ENCODE measurements around the gene RPEL1. TPM values are rescaled to one million over a fixed set of nuclear protein-coding genes. Genes with fewer than 3 reads are reported as not detected.

Gene RPEL1
- total RNA-seq, 1 experiment from 2014 or later: 0.10 TPM

DNA sequence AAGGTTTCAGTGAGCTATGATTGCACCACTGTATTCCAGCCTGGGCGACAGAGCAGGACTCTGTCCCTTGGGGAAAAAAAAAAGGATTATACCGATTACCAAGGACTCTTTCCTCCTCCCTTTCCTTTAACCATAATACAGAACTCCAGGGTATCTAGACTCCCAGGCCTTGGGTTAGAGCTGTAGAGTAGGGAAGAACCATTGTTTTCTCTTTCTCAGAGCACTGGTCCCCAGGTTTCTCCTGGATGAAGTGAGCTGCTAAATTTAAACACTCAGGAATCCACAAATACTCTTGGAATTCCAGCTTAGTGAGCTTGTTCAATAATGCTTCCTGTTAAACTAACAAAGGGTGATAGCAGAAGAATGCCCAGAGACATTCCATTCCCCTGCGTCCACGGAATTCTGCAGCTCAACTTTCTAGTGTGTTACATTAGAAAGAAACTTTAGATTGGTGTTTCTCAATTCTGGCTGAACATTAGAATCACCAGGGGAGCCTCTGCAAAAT, 14.6 kb upstream of the RPEL1 start (continued):
- TF ChIP-seq TCF7L2 (IDR thresholded peaks at IDR 0.05; ENCODE audit: borderline replicate concordance, extremely low read depth, insufficient read depth, insufficient read length): no peak

DNA sequence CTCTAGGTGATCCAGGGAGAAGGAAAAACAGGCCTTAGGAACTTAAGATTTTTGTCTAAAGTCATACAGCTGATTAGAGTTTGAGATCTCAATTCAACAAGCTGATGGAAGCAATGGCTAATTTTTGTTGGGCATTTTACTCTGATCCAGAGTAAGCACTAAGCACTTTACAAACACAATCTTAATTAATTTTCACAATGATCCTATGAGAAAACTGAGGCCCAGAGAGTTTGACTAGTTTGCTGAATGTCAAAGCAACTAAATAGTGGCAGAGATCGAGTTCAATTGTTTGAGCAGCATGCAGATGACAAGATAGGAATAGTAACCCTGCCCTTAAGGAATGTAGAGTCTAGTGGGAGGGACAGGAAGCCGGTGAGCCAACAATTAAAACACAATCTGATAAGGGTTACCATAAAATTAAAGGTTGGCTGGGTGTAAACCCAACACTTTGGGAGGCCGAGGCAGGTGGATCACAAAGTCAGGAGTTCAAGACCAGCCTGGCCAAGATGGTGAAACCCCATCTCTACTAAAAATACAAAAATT, 13.5 kb upstream of the RPEL1 start:
- CTCF ChIA-PET: interaction anchor here (2.0 to 3.5 kb wide), 2 partner anchors 10 to 12 kb away, joined by 12 to 27 read pairs; no protein-coding TSS in a partner anchor
- peak overlapping the region; percentile 89 for H3K27ac ChIP-seq (ENCODE audit: low read depth, low read length)
- peak overlapping the region; percentile 69 for H3K4me2 ChIP-seq (ENCODE audit: low read length)
- H2AFZ ChIP-seq (ENCODE audit: low read depth, low read length, poor library complexity, severe bottlenecking): peak overlapping the region; percentile 45
- H3K36me3 ChIP-seq (ENCODE audit: control insufficient read depth in 1 of 2, insufficient read depth in 2 of 2, low read length in 2 of 2): no peaks in the 10 kb centered on the region
- TF ChIP-seq POLR2AphosphoS5 (IDR thresholded peaks at IDR 0.05; ENCODE audit: low read depth, low read length) (no peak), TCF7L2 (IDR thresholded peaks at IDR 0.05; ENCODE audit: borderline replicate concordance, extremely low read depth, insufficient read depth, insufficient read length) (no peak), SP1 (IDR thresholded peaks at IDR 0.05; ENCODE audit: low read depth) (no peak), EZH2 (IDR thresholded peaks at IDR 0.05) (no peak), ZNF274 (IDR thresholded peaks at IDR 0.05; ENCODE audit: low read depth, low read length) (no peak), ZFX (IDR thresholded peaks at IDR 0.05) (no peak), CEBPB (IDR thresholded peaks at IDR 0.05; ENCODE audit: low read depth) (no peak), EGR1 (IDR thresholded peaks at IDR 0.05; ENCODE audit: low read depth) (no peak), FOSL1 (IDR thresholded peaks at IDR 0.05; ENCODE audit: low read depth) (no peak), EZH2phosphoT487 (IDR thresholded peaks at IDR 0.05; ENCODE audit: borderline replicate concordance) (no peak), ELF1 (IDR thresholded peaks at IDR 0.05; ENCODE audit: borderline replicate concordance, low read depth) (no peak), CBX3 (IDR thresholded peaks at IDR 0.05; ENCODE audit: low read depth) (no peak), RAD21 (IDR thresholded peaks at IDR 0.05; ENCODE audit: low read depth) (no peak)
- TF ChIP-seq, protein P1, sequence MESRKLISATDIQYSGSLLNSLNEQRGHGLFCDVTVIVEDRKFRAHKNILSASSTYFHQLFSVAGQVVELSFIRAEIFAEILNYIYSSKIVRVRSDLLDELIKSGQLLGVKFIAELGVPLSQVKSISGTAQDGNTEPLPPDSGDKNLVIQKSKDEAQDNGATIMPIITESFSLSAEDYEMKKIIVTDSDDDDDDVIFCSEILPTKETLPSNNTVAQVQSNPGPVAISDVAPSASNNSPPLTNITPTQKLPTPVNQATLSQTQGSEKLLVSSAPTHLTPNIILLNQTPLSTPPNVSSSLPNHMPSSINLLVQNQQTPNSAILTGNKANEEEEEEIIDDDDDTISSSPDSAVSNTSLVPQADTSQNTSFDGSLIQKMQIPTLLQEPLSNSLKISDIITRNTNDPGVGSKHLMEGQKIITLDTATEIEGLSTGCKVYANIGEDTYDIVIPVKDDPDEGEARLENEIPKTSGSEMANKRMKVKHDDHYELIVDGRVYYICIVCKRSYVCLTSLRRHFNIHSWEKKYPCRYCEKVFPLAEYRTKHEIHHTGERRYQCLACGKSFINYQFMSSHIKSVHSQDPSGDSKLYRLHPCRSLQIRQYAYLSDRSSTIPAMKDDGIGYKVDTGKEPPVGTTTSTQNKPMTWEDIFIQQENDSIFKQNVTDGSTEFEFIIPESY (IDR thresholded peaks at IDR 0.05; ENCODE audit: extremely low read depth, insufficient replicate concordance, low read length): no peak
- TF ChIP-seq, protein P2, sequence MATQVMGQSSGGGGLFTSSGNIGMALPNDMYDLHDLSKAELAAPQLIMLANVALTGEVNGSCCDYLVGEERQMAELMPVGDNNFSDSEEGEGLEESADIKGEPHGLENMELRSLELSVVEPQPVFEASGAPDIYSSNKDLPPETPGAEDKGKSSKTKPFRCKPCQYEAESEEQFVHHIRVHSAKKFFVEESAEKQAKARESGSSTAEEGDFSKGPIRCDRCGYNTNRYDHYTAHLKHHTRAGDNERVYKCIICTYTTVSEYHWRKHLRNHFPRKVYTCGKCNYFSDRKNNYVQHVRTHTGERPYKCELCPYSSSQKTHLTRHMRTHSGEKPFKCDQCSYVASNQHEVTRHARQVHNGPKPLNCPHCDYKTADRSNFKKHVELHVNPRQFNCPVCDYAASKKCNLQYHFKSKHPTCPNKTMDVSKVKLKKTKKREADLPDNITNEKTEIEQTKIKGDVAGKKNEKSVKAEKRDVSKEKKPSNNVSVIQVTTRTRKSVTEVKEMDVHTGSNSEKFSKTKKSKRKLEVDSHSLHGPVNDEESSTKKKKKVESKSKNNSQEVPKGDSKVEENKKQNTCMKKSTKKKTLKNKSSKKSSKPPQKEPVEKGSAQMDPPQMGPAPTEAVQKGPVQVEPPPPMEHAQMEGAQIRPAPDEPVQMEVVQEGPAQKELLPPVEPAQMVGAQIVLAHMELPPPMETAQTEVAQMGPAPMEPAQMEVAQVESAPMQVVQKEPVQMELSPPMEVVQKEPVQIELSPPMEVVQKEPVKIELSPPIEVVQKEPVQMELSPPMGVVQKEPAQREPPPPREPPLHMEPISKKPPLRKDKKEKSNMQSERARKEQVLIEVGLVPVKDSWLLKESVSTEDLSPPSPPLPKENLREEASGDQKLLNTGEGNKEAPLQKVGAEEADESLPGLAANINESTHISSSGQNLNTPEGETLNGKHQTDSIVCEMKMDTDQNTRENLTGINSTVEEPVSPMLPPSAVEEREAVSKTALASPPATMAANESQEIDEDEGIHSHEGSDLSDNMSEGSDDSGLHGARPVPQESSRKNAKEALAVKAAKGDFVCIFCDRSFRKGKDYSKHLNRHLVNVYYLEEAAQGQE (IDR thresholded peaks at IDR 0.05; ENCODE audit: low read depth): no peak
- TF ChIP-seq, protein P3, sequence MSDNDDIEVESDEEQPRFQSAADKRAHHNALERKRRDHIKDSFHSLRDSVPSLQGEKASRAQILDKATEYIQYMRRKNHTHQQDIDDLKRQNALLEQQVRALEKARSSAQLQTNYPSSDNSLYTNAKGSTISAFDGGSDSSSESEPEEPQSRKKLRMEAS (IDR thresholded peaks at IDR 0.05): no peak
- no peaks in the 10 kb centered on the region for H3K9me2 ChIP-seq (ENCODE audit: insufficient read depth)
- no peaks in the 10 kb centered on the region for H4K20me1 ChIP-seq (ENCODE audit: insufficient read depth)
- no peaks in the 10 kb centered on the region for H3K79me2 ChIP-seq (ENCODE audit: insufficient read depth, low read length)
- peak overlapping the region in 1 of 2 experiments; percentile 38; a peak in 1 of 4 replicates for H3K4me3 ChIP-seq (replicated peaks in 1 of 2; ENCODE audit: low read depth in 1 of 2, low read length in 2 of 2)
- ATAC-seq: no peak; the same call in 1 of the 2 replicates
- H3K9ac ChIP-seq (ENCODE audit: low read length): peak overlapping the region; percentile 47; the same call in 1 of the 2 replicates
- POLR2A ChIA-PET: interaction anchor here (1.1 to 3.9 kb wide), 6 partner anchors 9 to 47 kb away, joined by 3 to 34 read pairs (median 6); partner anchors contain the start of gene NT5C2
- H3K4me1 ChIP-seq (ENCODE audit: control insufficient read depth in 1 of 2, insufficient read depth in 2 of 2, low read length in 2 of 2): peaks cover 46 to 66% of the 10 kb centered on the region in 2 experiments
- intact Hi-C loops (cut with micrococcal nuclease): no loop called here
- no peak for DNase-seq (ENCODE audit: low read depth, low spot score)
- no TSS peak for BruUV-seq (replicated peaks)
- H3K9me3 ChIP-seq (ENCODE audit: control insufficient read depth in 1 of 2, insufficient read depth in 1 of 2, low read depth in 1 of 2, low read length in 2 of 2): no peaks in the 10 kb centered on the region
- H3K27me3 ChIP-seq (ENCODE audit: insufficient read depth, low read length): no peaks in the 10 kb centered on the region
- RAD21 ChIA-PET (ENCODE audit: low non-redundant PET in 1 of 2, low total read pairs in 2 of 2, uncharacterized antibody in 2 of 2, unreplicated experiment in 2 of 2): no interaction called here

All from HCT116 (cell line).